ENCODE results near the gene SLX4IP. TPM values are rescaled to one million over a fixed set of nuclear protein-coding genes. Genes with fewer than 3 reads are reported as not detected.

SLX4IP gene
- total and polyA plus RNA-seq, 2 of the 13 experiments (the other 11 are each of a cell fraction or from before 2014, with no cell fraction given), result 3.6 to 7.3 TPM

DNA sequence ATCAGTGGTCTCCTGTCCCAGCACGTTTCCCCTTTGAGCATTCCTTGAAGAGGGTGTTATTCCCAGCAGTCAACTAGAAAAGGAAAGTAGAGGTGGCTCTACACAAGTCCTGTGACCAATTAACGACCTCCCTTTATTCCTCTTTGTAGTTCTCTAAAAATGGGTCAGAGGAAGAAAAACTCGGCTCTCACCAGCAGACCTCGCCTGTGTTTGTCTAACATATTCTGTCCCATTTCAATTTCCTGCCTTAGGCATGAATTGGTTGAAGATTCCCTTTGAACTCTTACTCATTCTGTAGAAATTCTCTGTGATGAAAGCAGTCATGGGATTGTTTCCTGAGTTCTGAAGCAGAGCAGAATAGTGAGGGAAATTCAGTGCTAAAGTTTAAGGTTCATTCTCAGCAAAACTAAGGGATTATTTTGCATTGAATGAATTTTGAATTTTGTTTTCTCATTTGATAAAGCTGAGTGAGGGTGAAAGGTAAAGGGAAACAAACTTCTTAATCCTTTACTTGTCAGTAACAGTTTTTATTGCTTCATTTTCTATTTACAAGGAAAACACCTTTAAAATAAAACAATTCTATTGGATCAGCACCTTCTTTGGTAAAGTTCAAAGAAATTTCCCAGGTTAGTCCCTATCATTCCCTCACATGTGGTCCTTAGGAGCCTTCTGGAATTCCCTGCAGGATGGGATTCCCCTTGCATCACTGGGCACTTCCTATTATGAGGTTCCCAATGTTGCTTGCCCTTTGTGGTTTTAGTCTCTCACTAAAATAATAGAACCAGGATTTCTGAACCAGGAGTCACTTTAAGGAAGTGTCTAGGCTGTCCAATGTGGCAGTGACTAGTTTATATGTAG is 105.8 kb downstream of the SLX4IP start (continued):
- TF ChIP-seq ZNF781 (CRISPR knock-in tag; IDR thresholded peaks at IDR 0.05; ENCODE audit: borderline replicate concordance, not compliant biosample characterization) (no peak), ARNT (IDR thresholded peaks at IDR 0.05) (no peak), ZNF816 (CRISPR knock-in tag; IDR thresholded peaks at IDR 0.05; ENCODE audit: borderline replicate concordance) (peak; percentile 46; the same call in 1 of the 2 replicates), ZNF136 (CRISPR knock-in tag; IDR thresholded peaks at IDR 0.05; ENCODE audit: low read depth) (peak; percentile 63; the same call in 1 of the 2 replicates), HOXA5 (CRISPR knock-in tag; IDR thresholded peaks at IDR 0.05) (no peak; the same call in 1 of the 2 replicates), ZNF282 (IDR thresholded peaks at IDR 0.05; ENCODE audit: partially characterized antibody) (no peak), SMAD3 (CRISPR knock-in tag; IDR thresholded peaks at IDR 0.05) (peak; percentile 82), EP300 (IDR thresholded peaks at IDR 0.05; ENCODE audit: low read depth in 2 of 2, low read length in 2 of 2) (peak in 1 of 2 experiments; percentile 99; a peak in 3 of 4 replicates), EP300 (CRISPR knock-in tag; IDR thresholded peaks at IDR 0.05; ENCODE audit: borderline replicate concordance) (peak; percentile 96), THAP11 (CRISPR knock-in tag; IDR thresholded peaks at IDR 0.05) (peak; percentile 60), ZNF331 (CRISPR knock-in tag; IDR thresholded peaks at IDR 0.05) (peak; percentile 69), RCOR2 (CRISPR knock-in tag; IDR thresholded peaks at IDR 0.05) (peak; percentile 93), NCOR1 (IDR thresholded peaks at IDR 0.05; ENCODE audit: borderline replicate concordance, low read length) (peak; percentile 96), POLR2A (IDR thresholded peaks at IDR 0.05; ENCODE audit: insufficient read depth in 1 of 2, low read depth in 2 of 2, low read length in 2 of 2) (peak in 1 of 2 experiments; percentile 69; a peak in 2 of 4 replicates), ZKSCAN1 (IDR thresholded peaks at IDR 0.05; ENCODE audit: low read length) (no peak), MYNN (CRISPR knock-in tag; IDR thresholded peaks at IDR 0.05; ENCODE audit: low read depth) (no peak), ZNF775 (CRISPR knock-in tag; IDR thresholded peaks at IDR 0.05; ENCODE audit: borderline replicate concordance) (0 out of 2 replicates have a peak, but pooled peaks have one; percentile 70), CEBPG (CRISPR knock-in tag; IDR thresholded peaks at IDR 0.05) (peak; percentile 87), MAFF (IDR thresholded peaks at IDR 0.05; ENCODE audit: low read depth, low read length) (peak; percentile 28), ZNF644 (CRISPR knock-in tag; IDR thresholded peaks at IDR 0.05; ENCODE audit: low read depth) (peak; percentile 59; the same call in 1 of the 2 replicates), CBX5 (CRISPR knock-in tag; IDR thresholded peaks at IDR 0.05; ENCODE audit: borderline replicate concordance) (no peak), KAT7 (CRISPR knock-in tag; IDR thresholded peaks at IDR 0.05; ENCODE audit: borderline replicate concordance) (0 out of 2 replicates have a peak, but pooled peaks have one; percentile 33), SIX4 (CRISPR knock-in tag; IDR thresholded peaks at IDR 0.05) (peak; percentile 58), ISL2 (CRISPR knock-in tag; IDR thresholded peaks at IDR 0.05) (peak; percentile 96), ZNF264 (CRISPR knock-in tag; IDR thresholded peaks at IDR 0.05) (peak; percentile 80), PCBP2 (optimal IDR thresholded peaks at IDR 0.05; ENCODE audit: low read depth, low read length, poor library complexity, severe bottlenecking) (no peak), SAFB2 (CRISPR knock-in tag; IDR thresholded peaks at IDR 0.05; ENCODE audit: borderline replicate concordance, low read depth) (no peak), XBP1 (CRISPR knock-in tag; IDR thresholded peaks at IDR 0.05) (0 out of 2 replicates have a peak, but pooled peaks have one; percentile 33)
- TF ChIP-seq, protein P1, sequence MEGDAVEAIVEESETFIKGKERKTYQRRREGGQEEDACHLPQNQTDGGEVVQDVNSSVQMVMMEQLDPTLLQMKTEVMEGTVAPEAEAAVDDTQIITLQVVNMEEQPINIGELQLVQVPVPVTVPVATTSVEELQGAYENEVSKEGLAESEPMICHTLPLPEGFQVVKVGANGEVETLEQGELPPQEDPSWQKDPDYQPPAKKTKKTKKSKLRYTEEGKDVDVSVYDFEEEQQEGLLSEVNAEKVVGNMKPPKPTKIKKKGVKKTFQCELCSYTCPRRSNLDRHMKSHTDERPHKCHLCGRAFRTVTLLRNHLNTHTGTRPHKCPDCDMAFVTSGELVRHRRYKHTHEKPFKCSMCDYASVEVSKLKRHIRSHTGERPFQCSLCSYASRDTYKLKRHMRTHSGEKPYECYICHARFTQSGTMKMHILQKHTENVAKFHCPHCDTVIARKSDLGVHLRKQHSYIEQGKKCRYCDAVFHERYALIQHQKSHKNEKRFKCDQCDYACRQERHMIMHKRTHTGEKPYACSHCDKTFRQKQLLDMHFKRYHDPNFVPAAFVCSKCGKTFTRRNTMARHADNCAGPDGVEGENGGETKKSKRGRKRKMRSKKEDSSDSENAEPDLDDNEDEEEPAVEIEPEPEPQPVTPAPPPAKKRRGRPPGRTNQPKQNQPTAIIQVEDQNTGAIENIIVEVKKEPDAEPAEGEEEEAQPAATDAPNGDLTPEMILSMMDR (CRISPR knock-in tag; IDR thresholded peaks at IDR 0.05), result no peak
- TF ChIP-seq, protein P2, sequence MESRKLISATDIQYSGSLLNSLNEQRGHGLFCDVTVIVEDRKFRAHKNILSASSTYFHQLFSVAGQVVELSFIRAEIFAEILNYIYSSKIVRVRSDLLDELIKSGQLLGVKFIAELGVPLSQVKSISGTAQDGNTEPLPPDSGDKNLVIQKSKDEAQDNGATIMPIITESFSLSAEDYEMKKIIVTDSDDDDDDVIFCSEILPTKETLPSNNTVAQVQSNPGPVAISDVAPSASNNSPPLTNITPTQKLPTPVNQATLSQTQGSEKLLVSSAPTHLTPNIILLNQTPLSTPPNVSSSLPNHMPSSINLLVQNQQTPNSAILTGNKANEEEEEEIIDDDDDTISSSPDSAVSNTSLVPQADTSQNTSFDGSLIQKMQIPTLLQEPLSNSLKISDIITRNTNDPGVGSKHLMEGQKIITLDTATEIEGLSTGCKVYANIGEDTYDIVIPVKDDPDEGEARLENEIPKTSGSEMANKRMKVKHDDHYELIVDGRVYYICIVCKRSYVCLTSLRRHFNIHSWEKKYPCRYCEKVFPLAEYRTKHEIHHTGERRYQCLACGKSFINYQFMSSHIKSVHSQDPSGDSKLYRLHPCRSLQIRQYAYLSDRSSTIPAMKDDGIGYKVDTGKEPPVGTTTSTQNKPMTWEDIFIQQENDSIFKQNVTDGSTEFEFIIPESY (CRISPR knock-in tag; IDR thresholded peaks at IDR 0.05), result no peak
